ENCODE results near the gene SPECC1L.

Gene SPECC1L

GRCh38 chr22:24333301-24333700, 62.7 kb downstream of the SPECC1L start:
- Histone ChIP-seq H4K20me1 (ENCODE audit: low read depth, low read length) (no peaks in the 10 kb centered on the region), H3K4me3 (ENCODE audit: insufficient read depth, low read length, poor library complexity, severe bottlenecking) (no peak overlapping the region), H3K9me2 (replicated peaks; ENCODE audit: insufficient read depth, low read length) (no peaks in the 10 kb centered on the region), H2AFZ (ENCODE audit: low read depth, low read length, severe bottlenecking) (no peak overlapping the region), H3K79me2 (ENCODE audit: insufficient read depth, low read length) (no peaks in the 10 kb centered on the region), H3K36me3 (ENCODE audit: low read length) (peaks cover 44% of the 10 kb centered on the region), H3K27ac (ENCODE audit: low read depth, low read length) (no peak overlapping the region), H3K9ac (ENCODE audit: low read length) (no peak overlapping the region), H3F3A (ENCODE audit: insufficient read depth) (0 out of 2 replicates have a peak, but pooled peaks cover 4% of the 10 kb centered on the region), H3K27me3 (ENCODE audit: low read length) (no peaks in the 10 kb centered on the region), H3K4me2 (ENCODE audit: low read depth, low read length, poor library complexity, severe bottlenecking) (no peak overlapping the region), H3K9me3 (ENCODE audit: insufficient read depth, low read length) (no peaks in the 10 kb centered on the region)
- TF ChIP-seq EZH2phosphoT487 (conservative IDR thresholded peaks at IDR 0.05; ENCODE audit: low read length) (no peak), CTCF (IDR thresholded peaks at IDR 0.05; ENCODE audit: insufficient read depth, low read length, poor library complexity, severe bottlenecking) (no peak)

GRCh38 chr22:24335496-24335895, 64.9 kb downstream of the SPECC1L start:
- Histone ChIP-seq H3K4me3 (ENCODE audit: insufficient read depth, low read length, poor library complexity, severe bottlenecking) (no peak overlapping the region), H3K36me3 (ENCODE audit: low read length) (peaks cover 27% of the 10 kb centered on the region; the same call in 1 of the 2 replicates), H4K20me1 (ENCODE audit: low read depth, low read length) (no peaks in the 10 kb centered on the region), H3K4me2 (ENCODE audit: low read depth, low read length, poor library complexity, severe bottlenecking) (no peak overlapping the region), H3K79me2 (ENCODE audit: insufficient read depth, low read length) (no peaks in the 10 kb centered on the region), H3K27ac (ENCODE audit: low read depth, low read length) (no peak overlapping the region), H3K9me3 (ENCODE audit: insufficient read depth, low read length) (no peaks in the 10 kb centered on the region), H2AFZ (ENCODE audit: low read depth, low read length, severe bottlenecking) (no peak overlapping the region), H3K27me3 (ENCODE audit: low read length) (no peaks in the 10 kb centered on the region), H3F3A (ENCODE audit: insufficient read depth) (0 out of 2 replicates have a peak, but pooled peaks cover 4% of the 10 kb centered on the region), H3K9ac (ENCODE audit: low read length) (no peak overlapping the region), H3K9me2 (replicated peaks; ENCODE audit: insufficient read depth, low read length) (no peaks in the 10 kb centered on the region)
- no peak for TF ChIP-seq EZH2phosphoT487 (conservative IDR thresholded peaks at IDR 0.05; ENCODE audit: low read length)
- no peak for TF ChIP-seq CTCF (IDR thresholded peaks at IDR 0.05; ENCODE audit: insufficient read depth, low read length, poor library complexity, severe bottlenecking)

- Histone ChIP-seq H2AFZ (ENCODE audit: low read depth, low read length, severe bottlenecking) (no peak overlapping the region), H3K27me3 (ENCODE audit: low read length) (no peaks in the 10 kb centered on the region), H3K36me3 (ENCODE audit: low read length) (peaks cover 29% of the 10 kb centered on the region), H4K20me1 (ENCODE audit: low read depth, low read length) (no peaks in the 10 kb centered on the region), H3K27ac (ENCODE audit: low read depth, low read length) (no peak overlapping the region), H3K9me2 (replicated peaks; ENCODE audit: insufficient read depth, low read length) (no peaks in the 10 kb centered on the region), H3K9me3 (ENCODE audit: insufficient read depth, low read length) (no peaks in the 10 kb centered on the region), H3K9ac (ENCODE audit: low read length) (no peak overlapping the region), H3F3A (ENCODE audit: insufficient read depth) (no peaks in the 10 kb centered on the region), H3K4me2 (ENCODE audit: low read depth, low read length, poor library complexity, severe bottlenecking) (no peak overlapping the region), H3K79me2 (ENCODE audit: insufficient read depth, low read length) (no peaks in the 10 kb centered on the region), H3K4me3 (ENCODE audit: insufficient read depth, low read length, poor library complexity, severe bottlenecking) (no peak overlapping the region)
- TF ChIP-seq EZH2phosphoT487 (conservative IDR thresholded peaks at IDR 0.05; ENCODE audit: low read length) (no peak), CTCF (IDR thresholded peaks at IDR 0.05; ENCODE audit: insufficient read depth, low read length, poor library complexity, severe bottlenecking) (no peak)
Measured at GRCh38 chr22:24337894-24338645, 67.4 kb downstream of the SPECC1L start.

Data from SU-DHL-6 (cell line).